CD14-positive monocyte (primary cell): Measurements from ENCODE around the gene PNKD. TPM values are rescaled to one million over a fixed set of nuclear protein-coding genes. Genes with fewer than 3 reads are reported as not detected.
A peak's percentile ranks its signal among the peaks of the same experiment; 100 is the strongest.

Experiments
- DNase-seq, 3 donors: peaks; one replicate each; pipeline ENCODE4 v3.0.0-alpha.2; 2011 to 2022
- H2AFZ ChIP-seq: 2 replicates; pipeline ENCODE4 v1.6.0; 2012; ENCODE audit warnings: mild to moderate bottlenecking, low read depth, low read length, inconsistent platforms; ENCODE audit not compliant: insufficient read depth, poor library complexity, severe bottlenecking
- H3K27ac ChIP-seq, 2 donors: 1 replicate in 1 of 2; 2 replicates in 1 of 2; pipeline ENCODE4 v1.5.1; 2012 to 2013; ENCODE audit warnings: low read length in 2 of 2, control low read depth in 1 of 2, inconsistent platforms in 1 of 2, low read depth in 1 of 2, mild to moderate bottlenecking in 1 of 2
- H3K27me3 ChIP-seq, 2 donors: one replicate each; pipeline versions ENCODE4 v1.6.0 to v1.6.1; 2011 to 2013; ENCODE audit warnings: low read length in 2 of 2; ENCODE audit not compliant: control insufficient read depth in 2 of 2, insufficient read depth in 2 of 2
- H3K36me3 ChIP-seq, 2 donors: replicated peaks in 1 of 2; 1 replicate in 1 of 2; 2 replicates in 1 of 2; pipeline versions ENCODE4 v1.5.1 to v1.6.1; 2012 to 2013; ENCODE audit warnings: low read length in 2 of 2, control low read depth in 1 of 2, inconsistent platforms in 1 of 2, mild to moderate bottlenecking in 1 of 2; ENCODE audit not compliant: insufficient read depth in 2 of 2, control insufficient read depth in 1 of 2
- H3K4me1 ChIP-seq, 2 donors: 1 replicate in 1 of 2; 2 replicates in 1 of 2; pipeline versions ENCODE4 v1.5.1 to v1.6.1; 2012 to 2013; ENCODE audit warnings: low read length in 2 of 2, control low read depth in 1 of 2, inconsistent platforms in 1 of 2, mild to moderate bottlenecking in 1 of 2, moderate library complexity in 1 of 2; ENCODE audit not compliant: insufficient read depth in 2 of 2, control insufficient read depth in 1 of 2
- H3K4me2 ChIP-seq: replicated peaks from 2 replicates; pipeline ENCODE3; 2012; ENCODE audit warnings: low read length, moderate library complexity, mild to moderate bottlenecking; ENCODE audit not compliant: poor library complexity, severe bottlenecking; ENCODE audit errors: extremely low read depth
- H3K4me3 ChIP-seq, 3 experiments: fragments of 200-600 bp in 1 of 3; sonication (generic) in 1 of 3; replicated peaks in 1 of 3; 1 replicate in 2 of 3; 2 replicates in 1 of 3; pipeline ENCODE4 v1.5.1; 2011 to 2013; ENCODE audit warnings: low read length in 3 of 3, mild to moderate bottlenecking in 3 of 3, control low read depth in 2 of 3, low read depth in 2 of 3, inconsistent platforms in 1 of 3, moderate library complexity in 1 of 3
- H3K79me2 ChIP-seq: 2 replicates; pipeline ENCODE4 v1.6.0; 2012; ENCODE audit warnings: mild to moderate bottlenecking, control low read depth, inconsistent platforms, low read length, moderate library complexity; ENCODE audit not compliant: insufficient read depth
- H3K9ac ChIP-seq: 2 replicates; pipeline ENCODE4 v1.6.0; 2017; ENCODE audit warnings: low read length, mild to moderate bottlenecking; ENCODE audit not compliant: insufficient read depth, poor library complexity, severe bottlenecking
- H3K9me3 ChIP-seq, 2 donors: replicated peaks in 1 of 2; 1 replicate in 1 of 2; 2 replicates in 1 of 2; pipeline versions ENCODE4 v1.5.1 to v1.6.1; 2012 to 2013; ENCODE audit warnings: low read length in 2 of 2, control low read depth in 1 of 2; ENCODE audit not compliant: control insufficient read depth in 1 of 2, insufficient read depth in 1 of 2
- H4K20me1 ChIP-seq: 2 replicates; pipeline ENCODE4 v1.6.0; 2012; ENCODE audit warnings: mild to moderate bottlenecking, low read length, control low read depth, moderate library complexity; ENCODE audit not compliant: insufficient read depth
- H3K27ac Mint-ChIP-seq, 7 donors: one replicate each; pipeline ENCODE4 v1.8.0; 2020; ENCODE audit warnings: mild to moderate bottlenecking in 7 of 7, mixed read lengths in 7 of 7, moderate library complexity in 6 of 7, inconsistent platforms in 2 of 7
- H3K27me3 Mint-ChIP-seq, 3 donors: one replicate each; pipeline ENCODE4 v1.8.0; 2021 to 2022; ENCODE audit warnings: low read depth in 3 of 3, mild to moderate bottlenecking in 3 of 3, mixed read lengths in 3 of 3, moderate library complexity in 3 of 3, inconsistent platforms in 1 of 3
- H3K36me3 Mint-ChIP-seq, 2 donors: one replicate each; pipeline ENCODE4 v1.8.0; 2020; ENCODE audit warnings: mixed read lengths in 2 of 2, inconsistent platforms in 1 of 2, mild to moderate bottlenecking in 1 of 2
- H3K4me1 Mint-ChIP-seq: one replicate; pipeline ENCODE4 v1.8.0; 2020; ENCODE audit warnings: mild to moderate bottlenecking, mixed read lengths
- H3K4me3 Mint-ChIP-seq, 2 donors: one replicate each; pipeline ENCODE4 v1.8.0; 2020; ENCODE audit warnings: mild to moderate bottlenecking in 2 of 2, mixed read lengths in 2 of 2, moderate library complexity in 1 of 2
- H3K9me3 Mint-ChIP-seq, 7 donors: one replicate each; pipeline ENCODE4 v1.8.0; 2020 to 2022; ENCODE audit warnings: mixed read lengths in 7 of 7, mild to moderate bottlenecking in 6 of 7, moderate library complexity in 6 of 7, inconsistent platforms in 2 of 7
- CTCF ChIP-seq: fragments of 200-600 bp; IDR thresholded peaks from one replicate; pipeline ENCODE4 v1.8.0; 2022; ENCODE audit warnings: antibody characterized with exemption, mild to moderate bottlenecking
- WGBS: methylation state at CpG from one replicate; pipeline ENCODE4 v1.1.5; 2013; ENCODE audit warnings: missing lambda C conversion rate; ENCODE audit not compliant: insufficient coverage; 5-methylcytosine and 5-hydroxymethylcytosine counted together
- intact Hi-C, 2 donors: fragments of 100-400 bp; cut with micrococcal nuclease; formaldehyde crosslinking; loops; one replicate each; pipeline versions ENCODE4 v1.15.0 to v1.15.1; 2023
- polyA plus RNA-seq, 3 donors: library from polyadenylated mRNA; depleted of rRNA in 1 of 3; unstranded in 2 of 3; stranded (reverse) in 1 of 3; fragments of 300-500 nt in 2 of 3; fragments of >200 nt in 1 of 3; fragmentation: Illumina TruSeq in 2 of 3; gene quantifications; 1 replicate in 2 of 3; 2 replicates in 1 of 3; pipeline ENCODE4 v1.2.3, GENCODE V29; 2012 to 2021

Gene PNKD
- polyA plus RNA-seq, 3 donors: 79.8 to 92.0 (median 88.2) TPM

- Histone ChIP-seq H3K27ac (no peak overlapping the region), H3K27me3 (no peaks in the 10 kb centered on the region), H3K9me3 (peaks cover 26 to 29% of the 10 kb centered on the region in 2 donors), H4K20me1 (no peaks in the 10 kb centered on the region), H3K4me2 (no peak overlapping the region), H3K36me3 (no peaks in the 10 kb centered on the region), H3K4me1 (peaks cover 16 to 19% of the 10 kb centered on the region in 2 donors), H3K9ac (no peak overlapping the region), H3K79me2 (no peaks in the 10 kb centered on the region), H3K4me3 (no peak overlapping the region), H2AFZ (no peak overlapping the region)
- intact Hi-C loops: no loop called here
- Mint-ChIP-seq H3K36me3 (peaks cover 3 to 5% of the 10 kb centered on the region in 2 donors), H3K9me3 (peaks cover 15 to 42% (median 38%) of the 10 kb centered on the region in 7 donors), H3K27ac (peak overlapping the region in 1 of 7 donors; percentile 43), H3K4me3 (no peak overlapping the region), H3K4me1 (peaks cover 26% of the 10 kb centered on the region), H3K27me3 (peaks cover 0 to 3% (median 2%) of the 10 kb centered on the region in 3 donors)
- no peak for TF ChIP-seq CTCF
- no peak for DNase-seq
- 97% methylated on average over 13 of the region's 14 CpGs for WGBS
Measured at GRCh38 chr2:218354045-218354444, 83.7 kb downstream of the PNKD start.

- Mint-ChIP-seq H3K4me1 (peaks cover 32% of the 10 kb centered on the region), H3K36me3 (peaks cover 3 to 5% of the 10 kb centered on the region in 2 donors), H3K9me3 (peaks cover 12 to 33% (median 31%) of the 10 kb centered on the region in 7 donors), H3K4me3 (no peak overlapping the region), H3K27ac (peak overlapping the region in 2 of 7 donors; percentile 6 to 63), H3K27me3 (peaks cover 0 to 3% (median 2%) of the 10 kb centered on the region in 3 donors)
- no peaks in the 10 kb centered on the region for H3K79me2 ChIP-seq
- no peak for DNase-seq
- no peaks in the 10 kb centered on the region for H3K36me3 ChIP-seq
- H3K9me3 ChIP-seq: peaks cover 22 to 28% of the 10 kb centered on the region in 2 donors
- no peak for TF ChIP-seq CTCF
- WGBS: 94% methylated on average over 11 of the region's 20 CpGs
- H3K4me2 ChIP-seq: no peak overlapping the region
- H3K27ac ChIP-seq: no peak overlapping the region
- H3K4me1 ChIP-seq: peaks cover 22 to 27% of the 10 kb centered on the region in 2 donors
- H2AFZ ChIP-seq: no peak overlapping the region
- intact Hi-C loops: loop anchor here in 1 of 2 donors (5.0 kb wide), 1 partner anchor 42 kb away; the partner anchor contains the start of gene CTDSP1
- no peak overlapping the region for H3K9ac ChIP-seq
- H3K4me3 ChIP-seq: no peak overlapping the region
- H3K27me3 ChIP-seq: no peaks in the 10 kb centered on the region
- H4K20me1 ChIP-seq: no peaks in the 10 kb centered on the region
Measured at GRCh38 chr2:218354850-218355443, 84.6 kb downstream of the PNKD start.
